ENCODE data around the gene ZNF407. TPM values are rescaled to one million over a fixed set of nuclear protein-coding genes. Genes with fewer than 3 reads are reported as not detected.

ZNF407 gene
- total and polyA plus RNA-seq, 9 donors: 5.3 to 22.3 (median 18.7) TPM

DNA sequence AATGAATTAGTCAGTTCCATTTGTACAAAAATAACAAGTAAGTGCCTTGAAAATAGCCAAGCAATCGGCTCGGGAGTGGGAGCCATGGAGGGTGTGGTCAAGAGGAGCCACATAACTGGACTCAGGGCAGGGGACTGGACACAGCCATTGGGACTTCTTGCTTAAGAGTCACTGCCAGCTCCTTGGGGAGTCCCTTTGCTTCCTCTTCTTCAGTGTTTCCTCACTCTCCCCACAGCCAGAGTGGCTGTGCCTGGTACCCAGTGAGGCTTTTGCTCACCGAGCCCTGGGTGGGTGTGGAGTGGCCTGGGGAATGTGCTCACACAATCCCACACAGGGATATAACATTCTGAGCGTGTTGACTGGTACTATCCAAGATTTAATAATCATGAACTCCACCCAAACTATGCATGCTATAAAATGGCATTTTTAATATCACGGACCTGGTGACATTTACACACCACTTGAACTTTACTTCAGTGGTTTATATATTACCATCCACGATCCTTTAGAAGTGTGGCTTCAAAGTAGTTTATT is 516.6 kb downstream of the ZNF407 start:
- intact Hi-C loops (cut with DNase I): loop anchor here in 1 of 4 donors (5.0 kb wide), 1 partner anchor 1073 kb away; no protein-coding TSS in a partner anchor
- Histone ChIP-seq H3K4me3 (no peak overlapping the region), H3K36me3 (no peaks in the 10 kb centered on the region), H3K27ac (no peak overlapping the region), H3K4me1 (ENCODE audit: insufficient read depth) (no peaks in the 10 kb centered on the region), H3K27me3 (no peaks in the 10 kb centered on the region), H3K9me3 (no peaks in the 10 kb centered on the region)
- DNase-seq: no peak
- TF ChIP-seq, protein P1, sequence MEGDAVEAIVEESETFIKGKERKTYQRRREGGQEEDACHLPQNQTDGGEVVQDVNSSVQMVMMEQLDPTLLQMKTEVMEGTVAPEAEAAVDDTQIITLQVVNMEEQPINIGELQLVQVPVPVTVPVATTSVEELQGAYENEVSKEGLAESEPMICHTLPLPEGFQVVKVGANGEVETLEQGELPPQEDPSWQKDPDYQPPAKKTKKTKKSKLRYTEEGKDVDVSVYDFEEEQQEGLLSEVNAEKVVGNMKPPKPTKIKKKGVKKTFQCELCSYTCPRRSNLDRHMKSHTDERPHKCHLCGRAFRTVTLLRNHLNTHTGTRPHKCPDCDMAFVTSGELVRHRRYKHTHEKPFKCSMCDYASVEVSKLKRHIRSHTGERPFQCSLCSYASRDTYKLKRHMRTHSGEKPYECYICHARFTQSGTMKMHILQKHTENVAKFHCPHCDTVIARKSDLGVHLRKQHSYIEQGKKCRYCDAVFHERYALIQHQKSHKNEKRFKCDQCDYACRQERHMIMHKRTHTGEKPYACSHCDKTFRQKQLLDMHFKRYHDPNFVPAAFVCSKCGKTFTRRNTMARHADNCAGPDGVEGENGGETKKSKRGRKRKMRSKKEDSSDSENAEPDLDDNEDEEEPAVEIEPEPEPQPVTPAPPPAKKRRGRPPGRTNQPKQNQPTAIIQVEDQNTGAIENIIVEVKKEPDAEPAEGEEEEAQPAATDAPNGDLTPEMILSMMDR (IDR thresholded peaks at IDR 0.05): no peak
- TF ChIP-seq EP300 (IDR thresholded peaks at IDR 0.05): no peak
- no peak for TF ChIP-seq POLR2A (IDR thresholded peaks at IDR 0.05)
- WGBS, 3 donors: 88 to 94% (median 90%) methylated on average over 6 of the region's 6 CpGs

Other genes starting within 250 kb of the ZNF407 start
- under 1 TPM in 2 of 7 donors, not detected in 5; 0.05 to 0.17 TPM for gene DIPK1C, start 140.6 kb upstream of the ZNF407 start, total RNA-seq
- gene DIPK1C, start 140.6 kb upstream of the ZNF407 start, polyA plus RNA-seq: under 1 TPM in 1 of 2 donors, not detected in 1; 0.04 TPM
- gene CNDP2, start 101.5 kb upstream of the ZNF407 start, total RNA-seq: 100 to 1,000 TPM in 2 of 7 donors, 10 to 100 TPM in 5; 28.1 to 119 (median 91.7) TPM
- 100 to 1,000 TPM in 1 of 2 donors, 10 to 100 TPM in 1; 41.1 to 107 TPM for gene CNDP2, start 101.5 kb upstream of the ZNF407 start, polyA plus RNA-seq
- under 1 TPM in 5 of 7 donors, not detected in 2; 0.13 to 0.35 (median 0.15) TPM for gene CNDP1, start 63.4 kb upstream of the ZNF407 start, total RNA-seq
- under 1 TPM in 1 of 2 donors, not detected in 1; 0.02 TPM for gene CNDP1, start 63.4 kb upstream of the ZNF407 start, polyA plus RNA-seq